NCI-H748 (cell line): ENCODE results near the gene DVL2.
A peak's percentile ranks its signal among the peaks of the same experiment; 100 is the strongest.
"Not testable (repeated sequence)": the region's sequence is repeated elsewhere in the genome, so short reads cannot be mapped to it uniquely, and the experiment has no call there.

Experiments used
- DNase-seq: peaks from one replicate; lab custom pipeline; 2025; ENCODE audit not compliant: unreplicated experiment; lab: John Stamatoyannopoulos, UW

Gene DVL2

GRCh38 chr17:7204336-7204735, 30.0 kb downstream of the DVL2 start:
- DNase-seq = peak; percentile 82

GRCh38 chr17:7203391-7203790, 30.9 kb downstream of the DVL2 start:
- DNase-seq = no peak

GRCh38 chr17:7196651-7197401, 37.5 kb downstream of the DVL2 start:
- DNase-seq = no peak

GRCh38 chr17:7195971-7196370, 38.3 kb downstream of the DVL2 start:
- no peak for DNase-seq

GRCh38 chr17:7192271-7192937, 41.9 kb downstream of the DVL2 start:
- DNase-seq = no peak

GRCh38 chr17:7191571-7192270, 42.6 kb downstream of the DVL2 start:
- peak; percentile 38 for DNase-seq

- DNase-seq = no peak
Observed at GRCh38 chr17:7191069-7191468, 43.2 kb downstream of the DVL2 start.

GRCh38 chr17:7190276-7190917, 43.9 kb downstream of the DVL2 start:
- DNase-seq = no peak

GRCh38 chr17:7186241-7186640, 48.1 kb downstream of the DVL2 start:
- DNase-seq = peak; percentile 37

- DNase-seq = no peak
Observed at GRCh38 chr17:7184647-7185046, 49.7 kb downstream of the DVL2 start.

- DNase-seq = peak; percentile 27
Observed at GRCh38 chr17:7184091-7184488, 50.2 kb downstream of the DVL2 start.

- DNase-seq = no peak
Observed at GRCh38 chr17:7183433-7184090, 50.8 kb downstream of the DVL2 start.

- DNase-seq = not testable (repeated sequence)
Observed at GRCh38 chr17:7182101-7182500, 52.2 kb downstream of the DVL2 start.

GRCh38 chr17:7179317-7180254, 54.7 kb downstream of the DVL2 start, which contains the start of gene ASGR1:
Gene ASGR1, minus strand, starts transcription at chr17:7179370. Its CDS starts 807 bp downstream, at chr17:7178563.
- no peak for DNase-seq

GRCh38 chr17:7178973-7179316, 55.4 kb downstream of the DVL2 start:
- no peak for DNase-seq

- DNase-seq = peak; percentile 82
Observed at GRCh38 chr17:7177954-7178477, 56.3 kb downstream of the DVL2 start.

GRCh38 chr17:7177191-7177953, 56.9 kb downstream of the DVL2 start:
- DNase-seq = peak; percentile 86

GRCh38 chr17:7176841-7177190, 57.5 kb downstream of the DVL2 start:
- DNase-seq = peak; percentile 35
